ENCODE results near the gene TMPRSS2. TPM values are rescaled to one million over a fixed set of nuclear protein-coding genes. Genes with fewer than 3 reads are reported as not detected.

Gene TMPRSS2
- total and polyA plus RNA-seq, 2 donors (not counting 3 experiments of a cell fraction or from before 2014, with no cell fraction given) = not detected

DNA sequence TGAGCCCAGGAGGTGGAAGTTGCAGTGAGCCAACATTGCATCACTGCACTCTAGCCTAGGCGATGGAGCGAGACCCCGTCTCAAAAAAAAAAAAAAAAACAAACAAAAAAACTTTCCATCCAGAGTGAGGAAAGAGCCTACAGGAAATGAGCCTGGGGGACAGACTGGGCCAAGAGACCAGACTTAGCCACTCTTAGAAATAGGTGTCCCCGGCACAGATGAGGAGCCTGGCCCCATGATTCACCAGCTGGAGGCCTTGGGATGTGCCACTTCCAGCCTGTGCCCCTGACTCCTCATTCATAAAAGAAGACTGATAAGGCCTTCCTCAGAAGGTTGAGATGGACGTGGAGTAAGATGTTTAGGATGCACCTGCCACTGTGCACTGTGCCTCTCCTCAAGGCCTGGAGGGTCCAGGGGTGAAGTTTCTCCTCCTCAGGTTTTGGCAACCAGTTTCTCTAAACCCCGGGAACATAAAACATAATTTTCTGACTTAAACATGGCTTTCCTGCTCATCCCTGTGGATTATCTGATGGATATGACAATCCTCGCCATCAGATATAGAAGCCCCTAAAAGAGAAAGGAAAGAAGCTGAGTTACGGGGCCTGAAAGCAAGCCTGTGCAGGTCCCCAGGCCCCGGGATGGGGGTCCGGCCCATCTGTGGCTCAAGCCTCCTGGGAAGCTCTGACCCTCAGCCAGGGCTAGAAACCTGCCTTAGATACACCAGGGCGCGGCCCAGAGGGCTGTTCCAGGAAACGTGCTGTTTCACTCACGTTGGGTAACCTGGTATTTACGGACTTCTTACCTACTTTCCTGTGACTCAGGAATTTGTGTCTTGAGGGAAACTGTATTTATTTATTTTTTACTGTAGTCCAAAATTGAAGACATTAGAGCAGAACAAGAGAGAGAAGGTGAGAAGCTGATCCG lies 55.9 kb downstream of the TMPRSS2 start:
- intact Hi-C loops (cut with micrococcal nuclease) (no loop called here), dilution Hi-C loops (cut with MboI; ENCODE audit: extremely low pct_ligation_motif_present, low sequenced_read_pairs) (no loop called here)
- Histone ChIP-seq H3K4me2 (ENCODE audit: insufficient read depth, low read length) (no peak overlapping the region), H3K9me3 (replicated peaks; ENCODE audit: control insufficient read depth, insufficient read depth, low read length) (no peaks in the 10 kb centered on the region), H3K9me1 (replicated peaks; ENCODE audit: control insufficient read depth, extremely low read depth, insufficient read depth, low read length) (no peaks in the 10 kb centered on the region), H3K4me1 (ENCODE audit: control insufficient read depth, extremely low read depth, insufficient read depth, low read length) (no peaks in the 10 kb centered on the region), H3K79me2 (ENCODE audit: control insufficient read depth, insufficient read depth, low read length) (no peaks in the 10 kb centered on the region), H3K9ac (replicated peaks; ENCODE audit: extremely low read depth, insufficient read depth, low read length) (no peak overlapping the region), H2AFZ (ENCODE audit: low read depth, low read length) (no peak overlapping the region), H3K27me3 (ENCODE audit: control insufficient read depth in 2 of 2, insufficient read depth in 2 of 2, low read length in 2 of 2) (no peaks in the 10 kb centered on the region), H4K20me1 (replicated peaks; ENCODE audit: control insufficient read depth, extremely low read depth, insufficient read depth, low read length) (no peaks in the 10 kb centered on the region), H3K27ac (ENCODE audit: insufficient read depth, low read depth, low read length) (no peak overlapping the region), H3K36me3 (ENCODE audit: control insufficient read depth in 2 of 2, extremely low read depth in 1 of 2, insufficient read depth in 2 of 2, low read length in 2 of 2) (no peaks in the 10 kb centered on the region), H3K4me3 (replicated peaks in 1 of 3; ENCODE audit: insufficient read depth in 1 of 3, low read depth in 1 of 3, low read length in 3 of 3) (no peak overlapping the region)
- no TSS peak for BruUV-seq (replicated peaks)
- ChIA-PET CTCF (interaction anchor here (3.2 kb wide), 1 partner anchor 169 kb away, joined by 13 read pairs; no protein-coding TSS in a partner anchor), POLR2A (no interaction called here)
- DNase-seq (ENCODE audit: low read depth, low spot score) (no peak), FAIRE-seq (no peak)
- TF ChIP-seq GATA2 (IDR thresholded peaks at IDR 0.05; ENCODE audit: insufficient read depth, insufficient read length, low read depth, low read length) (no peak), EZH2 (IDR thresholded peaks at IDR 0.05; ENCODE audit: borderline replicate concordance, low read depth, low read length, severe bottlenecking) (no peak), POLR2A (IDR thresholded peaks at IDR 0.05; ENCODE audit: low read depth, low read length) (no peak), JUN (IDR thresholded peaks at IDR 0.05; ENCODE audit: borderline replicate concordance, insufficient read depth, insufficient read length, low read depth) (no peak), POLR2AphosphoS5 (IDR thresholded peaks at IDR 0.05; ENCODE audit: insufficient read depth, low read depth, low read length) (no peak), MYC (IDR thresholded peaks at IDR 0.05; ENCODE audit: low read depth, low read length) (no peak), FOS (IDR thresholded peaks at IDR 0.05; ENCODE audit: borderline replicate concordance, insufficient read depth, low read length) (no peak)
- TF ChIP-seq, protein P1, sequence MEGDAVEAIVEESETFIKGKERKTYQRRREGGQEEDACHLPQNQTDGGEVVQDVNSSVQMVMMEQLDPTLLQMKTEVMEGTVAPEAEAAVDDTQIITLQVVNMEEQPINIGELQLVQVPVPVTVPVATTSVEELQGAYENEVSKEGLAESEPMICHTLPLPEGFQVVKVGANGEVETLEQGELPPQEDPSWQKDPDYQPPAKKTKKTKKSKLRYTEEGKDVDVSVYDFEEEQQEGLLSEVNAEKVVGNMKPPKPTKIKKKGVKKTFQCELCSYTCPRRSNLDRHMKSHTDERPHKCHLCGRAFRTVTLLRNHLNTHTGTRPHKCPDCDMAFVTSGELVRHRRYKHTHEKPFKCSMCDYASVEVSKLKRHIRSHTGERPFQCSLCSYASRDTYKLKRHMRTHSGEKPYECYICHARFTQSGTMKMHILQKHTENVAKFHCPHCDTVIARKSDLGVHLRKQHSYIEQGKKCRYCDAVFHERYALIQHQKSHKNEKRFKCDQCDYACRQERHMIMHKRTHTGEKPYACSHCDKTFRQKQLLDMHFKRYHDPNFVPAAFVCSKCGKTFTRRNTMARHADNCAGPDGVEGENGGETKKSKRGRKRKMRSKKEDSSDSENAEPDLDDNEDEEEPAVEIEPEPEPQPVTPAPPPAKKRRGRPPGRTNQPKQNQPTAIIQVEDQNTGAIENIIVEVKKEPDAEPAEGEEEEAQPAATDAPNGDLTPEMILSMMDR (IDR thresholded peaks at IDR 0.05; ENCODE audit: extremely low read depth in 1 of 2, insufficient read depth in 1 of 2, low read depth in 1 of 2, low read length in 2 of 2) = no peak
- TF ChIP-seq, protein P2, sequence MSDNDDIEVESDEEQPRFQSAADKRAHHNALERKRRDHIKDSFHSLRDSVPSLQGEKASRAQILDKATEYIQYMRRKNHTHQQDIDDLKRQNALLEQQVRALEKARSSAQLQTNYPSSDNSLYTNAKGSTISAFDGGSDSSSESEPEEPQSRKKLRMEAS (IDR thresholded peaks at IDR 0.05; ENCODE audit: insufficient read depth, insufficient read length) = no peak

Measured in endothelial cell of umbilical vein (primary cell).